Measurements from ENCODE around the gene TMEM44.

GRCh38 chr3:194608981-194609380, 24.2 kb downstream of the TMEM44 start:
- TF ChIP-seq CTCF (IDR thresholded peaks at IDR 0.05) (no peak), ZFX (IDR thresholded peaks at IDR 0.05; ENCODE audit: borderline replicate concordance) (no peak)

Data from 22Rv1 (cell line).